AG04450 (cell line): Measurements from ENCODE around the gene GPC5. TPM values are rescaled to one million over a fixed set of nuclear protein-coding genes. Genes with fewer than 3 reads are reported as not detected.

ENCODE experiments used
- CTCF ChIA-PET: fragments of 300-600, 350-600 bp; formaldehyde crosslinking; extraction: SDS; loops from one replicate; lab custom pipeline; 2022; ENCODE audit warnings: antibody characterized with exemption, inconsistent platforms; lab: Charles Lee
- POLR2A ChIA-PET: fragments of 350-600 bp; formaldehyde crosslinking; extraction: SDS; loops from one replicate; lab custom pipeline; 2021; ENCODE audit warnings: antibody characterized with exemption, inconsistent platforms; lab: Yijun Ruan, JAX
- DNase-seq: peaks from one replicate; pipeline ENCODE4 v3.0.0-alpha.2; 2011; ENCODE audit warnings: low read depth, low spot score
- H3K27ac ChIP-seq: one replicate; pipeline ENCODE4 v1.5.1; 2012; ENCODE audit warnings: low read depth, low read length, control low read depth
- H3K27me3 ChIP-seq: one replicate; pipeline ENCODE4 v1.6.0; 2012; ENCODE audit warnings: low read length; ENCODE audit not compliant: control insufficient read depth, insufficient read depth
- H3K4me3 ChIP-seq: 2 replicates; pipeline ENCODE4 v1.5.1; 2011; ENCODE audit warnings: mild to moderate bottlenecking, low read depth, low read length, control low read depth
- H3K9me3 ChIP-seq: 2 replicates; pipeline ENCODE4 v1.5.1; 2012; ENCODE audit warnings: low read length; ENCODE audit not compliant: control insufficient read depth, insufficient read depth
- polyA plus RNA-seq: library from polyadenylated mRNA; depleted of rRNA; stranded (reverse); fragments of >200 nt; gene quantifications from 2 replicates; pipeline ENCODE4 v1.2.3, GENCODE V29; 2011
- TF ChIP-seq, protein P1 (sequence below): IDR thresholded peaks from 2 replicates; pipeline ENCODE4 v1.5.1; 2011; ENCODE audit warnings: low read depth, low read length, control low read depth, inconsistent platforms

GPC5 gene
- polyA plus RNA-seq, 1 experiment: 3.6 TPM

DNA sequence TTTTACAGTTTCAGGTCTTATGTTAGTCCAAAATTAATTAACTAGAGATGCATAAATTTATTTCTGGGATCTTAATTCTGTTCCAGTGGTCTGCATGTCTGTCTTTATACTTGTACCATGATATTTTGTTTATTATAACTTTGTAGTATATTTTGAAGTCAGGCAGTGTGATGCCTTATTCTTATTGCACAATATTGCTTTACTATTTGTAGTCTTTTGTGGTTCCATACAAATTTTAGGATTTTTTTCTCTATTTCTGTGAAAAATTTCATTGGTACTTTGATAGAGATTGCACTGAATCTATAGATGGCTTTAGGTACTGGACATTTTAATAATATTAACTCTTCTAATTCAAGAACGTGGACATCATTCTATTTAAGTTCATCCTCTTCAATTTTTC, 304.0 kb downstream of the GPC5 start:
- Histone ChIP-seq H3K4me3 (no peak overlapping the region), H3K27ac (no peak overlapping the region), H3K9me3 (no peaks in the 10 kb centered on the region), H3K27me3 (no peaks in the 10 kb centered on the region)
- DNase-seq: no peak
- ChIA-PET POLR2A (no interaction called here), CTCF (no interaction called here)
- TF ChIP-seq, protein P1, sequence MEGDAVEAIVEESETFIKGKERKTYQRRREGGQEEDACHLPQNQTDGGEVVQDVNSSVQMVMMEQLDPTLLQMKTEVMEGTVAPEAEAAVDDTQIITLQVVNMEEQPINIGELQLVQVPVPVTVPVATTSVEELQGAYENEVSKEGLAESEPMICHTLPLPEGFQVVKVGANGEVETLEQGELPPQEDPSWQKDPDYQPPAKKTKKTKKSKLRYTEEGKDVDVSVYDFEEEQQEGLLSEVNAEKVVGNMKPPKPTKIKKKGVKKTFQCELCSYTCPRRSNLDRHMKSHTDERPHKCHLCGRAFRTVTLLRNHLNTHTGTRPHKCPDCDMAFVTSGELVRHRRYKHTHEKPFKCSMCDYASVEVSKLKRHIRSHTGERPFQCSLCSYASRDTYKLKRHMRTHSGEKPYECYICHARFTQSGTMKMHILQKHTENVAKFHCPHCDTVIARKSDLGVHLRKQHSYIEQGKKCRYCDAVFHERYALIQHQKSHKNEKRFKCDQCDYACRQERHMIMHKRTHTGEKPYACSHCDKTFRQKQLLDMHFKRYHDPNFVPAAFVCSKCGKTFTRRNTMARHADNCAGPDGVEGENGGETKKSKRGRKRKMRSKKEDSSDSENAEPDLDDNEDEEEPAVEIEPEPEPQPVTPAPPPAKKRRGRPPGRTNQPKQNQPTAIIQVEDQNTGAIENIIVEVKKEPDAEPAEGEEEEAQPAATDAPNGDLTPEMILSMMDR: no peak

DNA sequence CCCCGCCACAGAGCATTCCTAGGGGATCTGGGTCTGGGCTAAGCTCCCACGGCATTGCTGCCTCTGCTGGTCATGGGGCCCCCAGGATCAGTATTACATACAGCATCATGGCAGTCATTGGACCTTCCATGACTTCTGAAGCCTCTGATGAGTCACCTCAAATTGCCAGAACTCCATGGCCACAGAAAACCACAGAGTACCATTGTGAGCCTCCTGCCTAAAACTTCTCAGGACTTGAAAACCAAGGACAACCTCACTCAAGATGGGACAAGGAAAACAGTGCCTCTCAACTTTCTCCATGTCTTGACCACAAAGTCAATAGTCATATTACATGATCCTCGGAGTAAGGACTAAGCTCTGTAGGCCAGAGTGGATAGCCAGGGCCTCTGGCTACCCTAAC, 306.0 kb downstream of the GPC5 start:
- no peak overlapping the region for H3K27ac ChIP-seq
- no peaks in the 10 kb centered on the region for H3K9me3 ChIP-seq
- CTCF ChIA-PET: interaction anchor here (0.7 kb wide), 1 partner anchor 18 kb away, joined by 3 read pairs; no protein-coding TSS in a partner anchor

DNA sequence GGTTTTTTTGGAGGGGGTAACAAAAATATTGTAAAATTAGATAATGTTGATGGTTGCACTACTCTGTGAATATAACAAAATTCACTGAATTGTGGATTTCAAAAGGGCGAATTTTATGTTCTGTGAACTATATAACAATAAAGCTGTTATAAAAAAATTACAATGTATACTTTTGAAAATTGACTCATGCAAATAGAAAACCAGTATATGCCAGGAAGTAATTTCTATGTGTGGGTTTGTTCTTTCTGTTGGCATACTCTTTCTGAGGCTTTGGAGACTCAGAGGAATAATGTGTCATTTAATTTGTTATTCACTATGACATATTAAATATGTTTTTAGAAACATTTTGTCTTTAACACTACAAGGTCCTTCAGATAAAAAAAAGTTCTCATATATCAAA, 310.1 kb downstream of the GPC5 start:
- ChIA-PET CTCF (no interaction called here), POLR2A (no interaction called here)
- Histone ChIP-seq H3K27me3 (no peaks in the 10 kb centered on the region), H3K27ac (no peak overlapping the region), H3K9me3 (no peaks in the 10 kb centered on the region), H3K4me3 (no peak overlapping the region)
- TF ChIP-seq, protein P1: no peak
- DNase-seq: no peak

More for the DNA sequence above, 306.0 kb downstream of the GPC5 start:
- DNase-seq: no peak
- Histone ChIP-seq H3K27me3 (no peaks in the 10 kb centered on the region), H3K4me3 (no peak overlapping the region)
- POLR2A ChIA-PET: interaction anchor here (0.6 kb wide), 1 partner anchor 14 kb away, joined by 9 read pairs; no protein-coding TSS in a partner anchor
- TF ChIP-seq, protein P1: no peak

DNA sequence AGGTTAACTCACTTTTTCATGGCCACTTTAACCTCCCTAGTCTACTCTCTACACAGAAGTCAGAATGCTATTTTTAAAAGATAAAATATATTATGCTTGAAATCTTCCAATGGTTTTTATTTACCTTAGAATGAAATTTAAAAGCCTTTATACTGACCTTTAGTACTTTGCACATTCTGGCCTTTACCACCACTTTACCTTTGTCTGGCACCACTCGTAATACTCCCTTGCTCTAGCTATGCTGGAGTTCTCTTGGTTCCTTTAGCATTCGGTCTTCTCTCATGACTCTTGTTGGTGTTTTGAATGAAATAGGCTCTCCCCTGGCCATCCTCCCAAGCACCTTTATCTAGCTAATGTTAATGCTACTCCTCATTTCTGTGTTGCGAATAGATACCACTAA, 310.8 kb downstream of the GPC5 start:
- no peaks in the 10 kb centered on the region for H3K9me3 ChIP-seq
- POLR2A ChIA-PET: no interaction called here
- no peak overlapping the region for H3K27ac ChIP-seq
- no peak for DNase-seq
- CTCF ChIA-PET: interaction anchor here (0.6 kb wide), 1 partner anchor 10 kb away, joined by 3 read pairs; no protein-coding TSS in a partner anchor
- H3K27me3 ChIP-seq: no peaks in the 10 kb centered on the region
- H3K4me3 ChIP-seq: no peak overlapping the region
- TF ChIP-seq, protein P1: no peak

DNA sequence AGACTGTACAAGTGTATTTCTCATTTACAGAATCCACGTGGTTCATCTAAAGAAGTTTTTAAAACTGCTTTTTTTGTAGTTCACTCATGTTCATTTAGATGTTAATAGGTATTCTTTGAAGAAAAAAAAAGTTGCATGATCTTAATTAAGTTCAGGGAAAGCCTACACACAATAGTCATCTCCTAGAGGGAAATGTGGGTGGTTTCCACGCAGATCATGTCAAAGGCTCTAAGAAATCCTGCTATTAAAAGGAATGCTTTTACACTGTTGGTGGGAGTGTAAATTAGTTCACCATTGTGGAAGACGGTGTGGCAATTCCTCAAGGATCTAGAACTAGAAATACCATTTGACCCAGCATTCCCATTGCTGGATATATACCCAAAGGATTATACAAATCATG, 312.3 kb downstream of the GPC5 start:
- Histone ChIP-seq H3K4me3 (no peak overlapping the region), H3K27me3 (no peaks in the 10 kb centered on the region), H3K9me3 (no peaks in the 10 kb centered on the region), H3K27ac (no peak overlapping the region)
- ChIA-PET POLR2A (no interaction called here), CTCF (no interaction called here)
- TF ChIP-seq, protein P1: no peak
- no peak for DNase-seq
